PC-3 (cell line): Measurements from ENCODE around the gene ZRANB1.

ENCODE experiments used
- EZH2 ChIP-seq: fragments of 300-600 bp; sonication (generic); IDR thresholded peaks from one replicate; pipeline ENCODE4 v1.6.1; 2017; ENCODE audit warnings: antibody characterized with exemption, mild to moderate bottlenecking, low read length; ENCODE audit not compliant: unreplicated experiment
- EZH2phosphoT487 ChIP-seq: fragments of 300-600 bp; sonication (generic); IDR thresholded peaks from 2 replicates; pipeline ENCODE4 v1.6.1; 2018; ENCODE audit warnings: mild to moderate bottlenecking, antibody characterized with exemption, low read length, borderline replicate concordance
- TF ChIP-seq, protein P1 (sequence below): fragments of 300-600 bp; sonication (generic); conservative IDR thresholded peaks from 2 replicates; pipeline ENCODE4 v1.5.1; 2017; ENCODE audit warnings: antibody characterized with exemption, low read depth, mild to moderate bottlenecking, low read length

GRCh38 chr10:124957404-124957947 is 15.6 kb downstream of the ZRANB1 start:
- TF ChIP-seq, protein P1, sequence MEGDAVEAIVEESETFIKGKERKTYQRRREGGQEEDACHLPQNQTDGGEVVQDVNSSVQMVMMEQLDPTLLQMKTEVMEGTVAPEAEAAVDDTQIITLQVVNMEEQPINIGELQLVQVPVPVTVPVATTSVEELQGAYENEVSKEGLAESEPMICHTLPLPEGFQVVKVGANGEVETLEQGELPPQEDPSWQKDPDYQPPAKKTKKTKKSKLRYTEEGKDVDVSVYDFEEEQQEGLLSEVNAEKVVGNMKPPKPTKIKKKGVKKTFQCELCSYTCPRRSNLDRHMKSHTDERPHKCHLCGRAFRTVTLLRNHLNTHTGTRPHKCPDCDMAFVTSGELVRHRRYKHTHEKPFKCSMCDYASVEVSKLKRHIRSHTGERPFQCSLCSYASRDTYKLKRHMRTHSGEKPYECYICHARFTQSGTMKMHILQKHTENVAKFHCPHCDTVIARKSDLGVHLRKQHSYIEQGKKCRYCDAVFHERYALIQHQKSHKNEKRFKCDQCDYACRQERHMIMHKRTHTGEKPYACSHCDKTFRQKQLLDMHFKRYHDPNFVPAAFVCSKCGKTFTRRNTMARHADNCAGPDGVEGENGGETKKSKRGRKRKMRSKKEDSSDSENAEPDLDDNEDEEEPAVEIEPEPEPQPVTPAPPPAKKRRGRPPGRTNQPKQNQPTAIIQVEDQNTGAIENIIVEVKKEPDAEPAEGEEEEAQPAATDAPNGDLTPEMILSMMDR = no peak
- TF ChIP-seq EZH2 (no peak), EZH2phosphoT487 (no peak)
